Peyer's patch (tissue), 4 donors: ENCODE results near the gene DPP7. TPM values are rescaled to one million over a fixed set of nuclear protein-coding genes. Genes with fewer than 3 reads are reported as not detected.
A peak's percentile ranks its signal among the peaks of the same experiment; 100 is the strongest.

Experiments
- DNase-seq, 3 donors: peaks; one replicate each; pipeline ENCODE4 v3.0.0-alpha.2; 2017 to 2019
- H3K27ac ChIP-seq, 4 donors: fragments of 200-600 bp; sonication (generic); one replicate each; pipeline ENCODE4 v1.5.1; 2016 to 2019
- H3K27me3 ChIP-seq, 2 donors: fragments of 200-600 bp; sonication (generic); one replicate each; pipeline ENCODE4 v1.5.1; 2019
- H3K36me3 ChIP-seq, 3 donors: fragments of 200-600 bp; sonication (generic); one replicate each; pipeline ENCODE4 v1.5.1; 2016 to 2019
- H3K4me1 ChIP-seq, 4 donors: fragments of 200-600 bp; sonication (generic); one replicate each; pipeline ENCODE4 v1.5.1; 2016 to 2019
- H3K4me3 ChIP-seq, 4 donors: fragments of 200-600 bp; sonication (generic); 1 replicate in 3 of 4; 2 replicates in 1 of 4; pipeline ENCODE4 v1.5.1; 2016 to 2019; ENCODE audit warnings: mild to moderate bottlenecking in 1 of 4
- H3K9me3 ChIP-seq, 4 donors: fragments of 200-600 bp; sonication (generic); one replicate each; pipeline ENCODE4 v1.5.1; 2016 to 2019; ENCODE audit warnings: mild to moderate bottlenecking in 1 of 4
- POLR2A ChIP-seq, 2 donors: fragments of 450-650 bp; IDR thresholded peaks; one replicate each; pipeline ENCODE4 v1.5.1; 2017; ENCODE audit warnings: antibody characterized with exemption in 2 of 2, mild to moderate bottlenecking in 2 of 2, moderate library complexity in 2 of 2
- total RNA-seq, 4 donors: library from RNA; depleted of rRNA; stranded (reverse); fragments of >200 nt; gene quantifications; one replicate each; pipeline ENCODE4 v1.1.0, GENCODE V29; 2016
- TF ChIP-seq, protein P1 (sequence below), 6 experiments: fragments of 450-650 bp in 4 of 6; fragments of 200-600 bp in 2 of 6; sonication (generic) in 1 of 6; IDR thresholded peaks; one replicate each; pipeline ENCODE4 v1.5.1; 2017 to 2019; ENCODE audit warnings: antibody characterized with exemption in 6 of 6, mild to moderate bottlenecking in 3 of 6, moderate library complexity in 1 of 6

Gene DPP7
- total RNA-seq: 100 to 1,000 TPM in 1 of 4 donors, 10 to 100 TPM in 3; 44.7 to 177 (median 76.7) TPM

- H3K27me3 ChIP-seq: peaks cover 0 to 6% of the 10 kb centered on the region in 2 donors
- H3K36me3 ChIP-seq: peaks cover 0 to 28% (median 0%) of the 10 kb centered on the region in 3 donors
- peak; percentile 83 to 90 (median 85) for DNase-seq
- peak within 1 kb of the TSS; percentile 53 to 99 (median 85) for H3K4me3 ChIP-seq
- H3K27ac ChIP-seq: peak within 1 kb of the TSS in 3 of 4 donors; percentile 15 to 88 (median 37)
- H3K9me3 ChIP-seq: no peaks in the 10 kb centered on the region
- peak in 1 of 2 donors; percentile 14 for TF ChIP-seq POLR2A (IDR thresholded peaks at IDR 0.05)
- TF ChIP-seq, protein P1, sequence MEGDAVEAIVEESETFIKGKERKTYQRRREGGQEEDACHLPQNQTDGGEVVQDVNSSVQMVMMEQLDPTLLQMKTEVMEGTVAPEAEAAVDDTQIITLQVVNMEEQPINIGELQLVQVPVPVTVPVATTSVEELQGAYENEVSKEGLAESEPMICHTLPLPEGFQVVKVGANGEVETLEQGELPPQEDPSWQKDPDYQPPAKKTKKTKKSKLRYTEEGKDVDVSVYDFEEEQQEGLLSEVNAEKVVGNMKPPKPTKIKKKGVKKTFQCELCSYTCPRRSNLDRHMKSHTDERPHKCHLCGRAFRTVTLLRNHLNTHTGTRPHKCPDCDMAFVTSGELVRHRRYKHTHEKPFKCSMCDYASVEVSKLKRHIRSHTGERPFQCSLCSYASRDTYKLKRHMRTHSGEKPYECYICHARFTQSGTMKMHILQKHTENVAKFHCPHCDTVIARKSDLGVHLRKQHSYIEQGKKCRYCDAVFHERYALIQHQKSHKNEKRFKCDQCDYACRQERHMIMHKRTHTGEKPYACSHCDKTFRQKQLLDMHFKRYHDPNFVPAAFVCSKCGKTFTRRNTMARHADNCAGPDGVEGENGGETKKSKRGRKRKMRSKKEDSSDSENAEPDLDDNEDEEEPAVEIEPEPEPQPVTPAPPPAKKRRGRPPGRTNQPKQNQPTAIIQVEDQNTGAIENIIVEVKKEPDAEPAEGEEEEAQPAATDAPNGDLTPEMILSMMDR (IDR thresholded peaks at IDR 0.05): peak in 1 of 6 experiments; percentile 2
- H3K4me1 ChIP-seq: peaks cover 0 to 17% (median 9%) of the 10 kb centered on the region in 4 donors
These were observed at the start of gene DPP7 for GRCh38 chr9:137114613-137115393. DPP7 (minus strand) TSS chr9:137114733; CDS start chr9:137114713, 20 bp downstream.

DNA sequence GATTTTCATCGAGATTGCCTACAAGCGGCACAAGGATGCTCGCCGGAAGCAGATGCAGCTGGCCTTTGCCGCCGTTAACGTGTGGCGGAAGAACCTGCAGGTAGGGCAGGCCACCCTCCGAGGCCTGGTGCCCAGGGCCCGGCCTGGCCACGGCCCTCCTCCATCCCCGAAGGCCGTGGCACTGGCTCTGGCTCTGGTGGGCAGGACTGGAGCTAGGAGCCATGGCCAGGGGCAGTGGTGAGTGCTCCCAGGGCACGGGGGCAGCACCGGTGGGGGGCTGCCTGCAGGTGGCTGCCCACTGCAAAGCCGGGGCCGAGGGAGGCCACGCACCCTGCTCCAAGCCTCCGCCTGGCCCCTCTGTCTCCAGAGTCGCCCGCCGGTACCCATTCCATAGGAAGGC lies 49.3 kb upstream of the DPP7 start:
- H3K4me1 ChIP-seq: peaks cover 6 to 43% (median 18%) of the 10 kb centered on the region in 4 donors
- no peak overlapping the region for H3K27ac ChIP-seq
- no peak for DNase-seq
- H3K36me3 ChIP-seq: no peaks in the 10 kb centered on the region
- peaks cover 0 to 83% of the 10 kb centered on the region in 2 donors for H3K27me3 ChIP-seq
- TF ChIP-seq, protein P1 (IDR thresholded peaks at IDR 0.05): no peak
- no peak for TF ChIP-seq POLR2A (IDR thresholded peaks at IDR 0.05)
- H3K4me3 ChIP-seq: no peak overlapping the region
- peaks cover 0 to 3% (median 0%) of the 10 kb centered on the region in 4 donors for H3K9me3 ChIP-seq

GRCh38 chr9:137163365-137163715 lies 48.8 kb upstream of the DPP7 start:
- Histone ChIP-seq H3K27ac (no peak overlapping the region), H3K9me3 (no peaks in the 10 kb centered on the region), H3K36me3 (no peaks in the 10 kb centered on the region), H3K27me3 (peaks cover 0 to 83% of the 10 kb centered on the region in 2 donors), H3K4me1 (peaks cover 6 to 39% (median 15%) of the 10 kb centered on the region in 4 donors), H3K4me3 (peak overlapping the region in 3 of 4 donors; percentile 15 to 28 (median 18))
- TF ChIP-seq, protein P1 (IDR thresholded peaks at IDR 0.05): no peak
- TF ChIP-seq POLR2A (IDR thresholded peaks at IDR 0.05): no peak
- DNase-seq: no peak

DNA sequence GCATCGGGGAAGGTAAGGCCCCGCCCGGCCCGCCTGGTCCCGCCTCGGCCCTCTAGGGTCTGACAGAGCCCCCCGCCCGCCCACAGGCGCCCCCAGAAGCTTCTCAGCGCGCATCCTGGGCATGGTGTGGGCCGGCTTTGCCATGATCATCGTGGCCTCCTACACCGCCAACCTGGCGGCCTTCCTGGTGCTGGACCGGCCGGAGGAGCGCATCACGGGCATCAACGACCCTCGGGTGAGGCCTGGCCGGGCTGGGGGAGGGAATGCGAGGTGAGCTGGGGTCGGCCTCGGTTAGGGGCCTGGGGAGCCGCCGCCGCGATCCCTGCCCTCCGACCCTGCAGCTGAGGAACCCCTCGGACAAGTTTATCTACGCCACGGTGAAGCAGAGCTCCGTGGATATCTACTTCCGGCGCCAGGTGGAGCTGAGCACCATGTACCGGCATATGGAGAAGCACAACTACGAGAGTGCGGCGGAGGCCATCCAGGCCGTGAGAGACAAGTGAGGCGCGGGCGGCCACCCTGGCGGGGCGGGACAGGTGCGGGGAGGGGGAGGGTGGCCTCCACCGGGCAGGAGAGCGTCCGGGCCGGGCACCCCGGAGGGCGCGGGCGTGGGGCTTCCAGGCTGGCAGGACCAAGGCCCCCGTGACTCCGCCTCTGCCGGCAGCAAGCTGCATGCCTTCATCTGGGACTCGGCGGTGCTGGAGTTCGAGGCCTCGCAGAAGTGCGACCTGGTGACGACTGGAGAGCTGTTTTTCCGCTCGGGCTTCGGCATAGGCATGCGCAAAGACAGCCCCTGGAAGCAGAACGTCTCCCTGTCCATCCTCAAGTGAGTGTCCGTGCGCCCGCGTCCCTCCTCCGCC lies 48.2 kb upstream of the DPP7 start:
- TF ChIP-seq, protein P1 (IDR thresholded peaks at IDR 0.05): peak in 3 of 6 experiments; percentile 35 to 48 (median 36)
- TF ChIP-seq POLR2A (IDR thresholded peaks at IDR 0.05): no peak
- Histone ChIP-seq H3K4me1 (peaks cover 0 to 33% (median 9%) of the 10 kb centered on the region in 4 donors), H3K27ac (peak overlapping the region in 1 of 4 donors; percentile 25), H3K36me3 (no peaks in the 10 kb centered on the region), H3K27me3 (peaks cover 0 to 79% of the 10 kb centered on the region in 2 donors), H3K9me3 (no peaks in the 10 kb centered on the region), H3K4me3 (peak overlapping the region in 3 of 4 donors; percentile 15 to 28 (median 18))
- DNase-seq: peak in 2 of 3 donors; percentile 72 to 73
